Fibroblast of lung (primary cell): ENCODE measurements around the gene FBLIM1.

Experiments
- EZH2 ChIP-seq: IDR thresholded peaks from 2 replicates; pipeline ENCODE4 v1.5.1; 2012; ENCODE audit warnings: low read length, control low read depth, mild to moderate bottlenecking; ENCODE audit errors: missing control alignments
- TF ChIP-seq, protein P1 (sequence below), 2 donors: IDR thresholded peaks in 1 of 2; conservative IDR thresholded peaks in 1 of 2; 1 replicate in 1 of 2; 2 replicates in 1 of 2; pipeline ENCODE4 v1.5.1; 2011 to 2012; ENCODE audit warnings: low read length in 2 of 2, control low read depth in 1 of 2, inconsistent platforms in 1 of 2, low read depth in 1 of 2, mild to moderate bottlenecking in 1 of 2

DNA sequence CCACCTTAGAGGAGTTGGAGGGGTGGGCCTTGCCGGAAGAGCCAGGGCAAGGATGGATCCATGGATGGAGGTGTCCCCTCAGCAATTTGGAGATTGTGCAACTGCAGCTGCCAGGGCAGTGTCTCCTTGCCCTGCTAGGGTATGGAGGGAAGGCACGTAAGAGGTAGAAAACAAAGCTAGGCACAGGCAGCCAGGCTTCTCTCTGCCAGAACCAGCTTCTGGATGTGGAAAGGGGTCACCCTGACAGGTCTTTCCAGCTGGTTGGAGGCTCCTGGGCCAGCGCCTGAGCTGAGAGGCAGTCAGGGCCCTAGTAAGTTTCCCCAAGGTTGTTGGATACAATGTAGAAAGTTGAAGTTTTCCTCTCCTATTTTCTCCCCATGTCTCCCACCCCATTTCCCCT is 37.7 kb upstream of the FBLIM1 start:
- TF ChIP-seq, protein P1, sequence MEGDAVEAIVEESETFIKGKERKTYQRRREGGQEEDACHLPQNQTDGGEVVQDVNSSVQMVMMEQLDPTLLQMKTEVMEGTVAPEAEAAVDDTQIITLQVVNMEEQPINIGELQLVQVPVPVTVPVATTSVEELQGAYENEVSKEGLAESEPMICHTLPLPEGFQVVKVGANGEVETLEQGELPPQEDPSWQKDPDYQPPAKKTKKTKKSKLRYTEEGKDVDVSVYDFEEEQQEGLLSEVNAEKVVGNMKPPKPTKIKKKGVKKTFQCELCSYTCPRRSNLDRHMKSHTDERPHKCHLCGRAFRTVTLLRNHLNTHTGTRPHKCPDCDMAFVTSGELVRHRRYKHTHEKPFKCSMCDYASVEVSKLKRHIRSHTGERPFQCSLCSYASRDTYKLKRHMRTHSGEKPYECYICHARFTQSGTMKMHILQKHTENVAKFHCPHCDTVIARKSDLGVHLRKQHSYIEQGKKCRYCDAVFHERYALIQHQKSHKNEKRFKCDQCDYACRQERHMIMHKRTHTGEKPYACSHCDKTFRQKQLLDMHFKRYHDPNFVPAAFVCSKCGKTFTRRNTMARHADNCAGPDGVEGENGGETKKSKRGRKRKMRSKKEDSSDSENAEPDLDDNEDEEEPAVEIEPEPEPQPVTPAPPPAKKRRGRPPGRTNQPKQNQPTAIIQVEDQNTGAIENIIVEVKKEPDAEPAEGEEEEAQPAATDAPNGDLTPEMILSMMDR (conservative IDR thresholded peaks at IDR 0.05 in 1 of 2, IDR thresholded peaks at IDR 0.05 in 1 of 2; ENCODE audit: low read depth in 1 of 2, low read length in 2 of 2): no peak
- TF ChIP-seq EZH2: no peak
